ENCODE measurements around the gene ZSWIM9.
"Not testable (repeated sequence)": the region's sequence is repeated elsewhere in the genome, so short reads cannot be mapped to it uniquely, and the experiment has no call there.

ZSWIM9 gene

GRCh38 chr19:48213959-48214358 lies 43.5 kb downstream of the ZSWIM9 start:
- no peak for DNase-seq (ENCODE audit: low read depth in 2 of 2)

GRCh38 chr19:48216933-48217332 lies 46.5 kb downstream of the ZSWIM9 start:
- DNase-seq (ENCODE audit: low read depth in 2 of 2): no peak

- DNase-seq (ENCODE audit: low read depth in 2 of 2): no peak
Observed at GRCh38 chr19:48218997-48219396, 48.5 kb downstream of the ZSWIM9 start.

- not testable (repeated sequence) for DNase-seq (ENCODE audit: low read depth in 2 of 2)
Observed at GRCh38 chr19:48220784-48221183, 50.3 kb downstream of the ZSWIM9 start.

- DNase-seq (ENCODE audit: low read depth in 2 of 2): no peak
Observed at GRCh38 chr19:48221628-48222027, 51.1 kb downstream of the ZSWIM9 start.

- DNase-seq (ENCODE audit: low read depth in 2 of 2): no peak
Observed at GRCh38 chr19:48230555-48231129, 60.2 kb downstream of the ZSWIM9 start.

GRCh38 chr19:48237057-48237456 lies 66.6 kb downstream of the ZSWIM9 start:
- DNase-seq (ENCODE audit: low read depth in 2 of 2): no peak

GRCh38 chr19:48239120-48239519 lies 68.6 kb downstream of the ZSWIM9 start:
- DNase-seq (ENCODE audit: low read depth in 2 of 2): no peak

- no peak for DNase-seq (ENCODE audit: low read depth in 2 of 2)
Observed at GRCh38 chr19:48239582-48240141, 69.2 kb downstream of the ZSWIM9 start.

- not testable (repeated sequence) for DNase-seq (ENCODE audit: low read depth in 2 of 2)
Observed at GRCh38 chr19:48241771-48242170, 71.3 kb downstream of the ZSWIM9 start.

GRCh38 chr19:48244281-48244680 lies 73.8 kb downstream of the ZSWIM9 start:
- DNase-seq (ENCODE audit: low read depth in 2 of 2): peak in 1 of 2 donors; percentile 36

GRCh38 chr19:48246101-48246500 lies 75.6 kb downstream of the ZSWIM9 start:
- DNase-seq (ENCODE audit: low read depth in 2 of 2): no peak

GRCh38 chr19:48247212-48247611 lies 76.7 kb downstream of the ZSWIM9 start:
- no peak for DNase-seq (ENCODE audit: low read depth in 2 of 2)
